Stimulated activated CD4-positive, alpha-beta T cell treated with anti-CD3 and anti-CD28 coated beads, Interleukin-2, amount 100 ng/mL, for 24 hours (primary cell): ENCODE results near the gene AXIN1.
"Not testable (repeated sequence)": the region's sequence is repeated elsewhere in the genome, so short reads cannot be mapped to it uniquely, and the experiment has no call there.

Experiments used
- DNase-seq, 2 donors: peaks; one replicate each; pipeline ENCODE4 v3.0.0-alpha.2; 2020

Gene AXIN1

DNA sequence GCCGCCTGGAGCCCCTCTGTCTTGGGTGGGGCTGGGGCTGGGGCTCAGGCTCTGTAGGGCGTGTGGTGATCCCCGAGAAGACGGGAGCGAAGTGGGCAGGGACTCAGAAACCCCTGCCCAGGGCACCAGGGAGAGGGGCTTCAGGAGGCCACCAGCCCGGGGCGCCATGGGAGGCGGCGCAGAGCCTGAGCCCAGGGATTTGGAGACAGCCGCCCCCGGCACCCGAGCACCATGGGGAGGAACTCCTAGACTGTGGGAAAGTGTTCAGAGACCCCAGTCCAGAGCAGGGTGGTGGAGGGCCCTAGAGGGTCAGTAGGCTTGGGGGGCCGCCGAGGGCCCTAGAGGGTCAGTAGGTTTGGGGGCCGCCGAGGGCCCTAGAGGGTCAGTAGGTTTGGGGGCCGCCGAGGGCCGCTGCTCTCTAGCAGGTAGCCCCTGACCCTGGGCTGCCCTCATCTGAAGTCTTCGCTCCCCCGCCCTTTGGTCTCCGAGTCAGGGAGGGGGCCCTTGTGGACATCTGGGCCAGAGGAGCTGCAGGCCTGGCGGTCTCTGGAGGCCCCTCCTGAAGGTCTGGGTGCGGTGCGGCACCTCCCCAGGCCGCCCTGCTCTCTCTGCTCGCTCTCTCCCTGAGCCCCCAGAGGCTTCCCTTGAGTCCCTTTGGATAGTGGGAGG, 71.4 kb downstream of the AXIN1 start:
- no peak for DNase-seq

DNA sequence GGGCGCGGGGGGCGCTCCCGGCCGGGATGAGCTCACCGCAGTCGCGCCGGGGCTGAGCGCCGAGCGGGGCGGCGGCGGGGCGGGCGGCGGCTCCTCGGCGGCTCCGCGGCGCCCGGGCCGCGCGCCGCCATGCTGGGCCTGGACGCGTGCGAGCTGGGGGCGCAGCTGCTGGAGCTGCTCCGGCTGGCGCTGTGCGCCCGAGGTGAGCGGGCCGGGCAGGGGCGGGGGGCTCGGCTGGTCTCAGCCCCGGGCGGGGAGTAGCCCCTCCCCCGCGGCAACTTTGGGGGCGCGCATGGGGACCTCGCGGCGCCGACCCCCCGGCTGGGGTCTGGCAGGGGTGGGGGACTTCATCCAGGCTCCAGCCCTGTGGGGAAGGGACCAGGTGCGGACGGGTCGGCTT, 72.0 kb downstream of the AXIN1 start, which contains the start of gene ARHGDIG:
Gene ARHGDIG, plus strand, starts transcription at position 40 of the 400 bp plus-strand sequence. Its CDS starts 90 bp downstream, at position 130.
- DNase-seq: no peak

DNA sequence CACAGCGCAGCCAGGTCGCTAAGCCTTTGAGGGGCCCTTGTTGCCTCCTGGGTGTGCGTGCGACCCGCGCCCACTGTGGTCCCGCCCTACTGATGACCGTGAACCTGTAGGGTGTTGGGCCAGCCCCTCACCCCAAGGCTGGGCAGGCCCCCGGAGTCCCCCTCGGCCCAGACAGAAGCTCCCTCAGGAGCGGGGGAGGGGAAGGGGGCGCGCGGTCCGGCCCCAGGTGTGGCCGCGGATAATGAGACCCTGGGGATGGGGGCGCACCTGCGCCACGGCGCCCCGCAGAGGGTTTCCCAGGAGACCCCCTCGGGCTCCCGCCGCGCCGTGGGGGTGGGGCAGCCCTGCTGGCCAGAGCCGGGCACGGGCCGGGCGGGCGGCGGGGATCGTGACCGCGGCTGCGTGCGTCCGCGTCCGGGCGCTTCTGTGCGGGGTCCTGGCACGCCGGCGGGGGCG, 72.5 kb downstream of the AXIN1 start:
- no peak for DNase-seq

DNA sequence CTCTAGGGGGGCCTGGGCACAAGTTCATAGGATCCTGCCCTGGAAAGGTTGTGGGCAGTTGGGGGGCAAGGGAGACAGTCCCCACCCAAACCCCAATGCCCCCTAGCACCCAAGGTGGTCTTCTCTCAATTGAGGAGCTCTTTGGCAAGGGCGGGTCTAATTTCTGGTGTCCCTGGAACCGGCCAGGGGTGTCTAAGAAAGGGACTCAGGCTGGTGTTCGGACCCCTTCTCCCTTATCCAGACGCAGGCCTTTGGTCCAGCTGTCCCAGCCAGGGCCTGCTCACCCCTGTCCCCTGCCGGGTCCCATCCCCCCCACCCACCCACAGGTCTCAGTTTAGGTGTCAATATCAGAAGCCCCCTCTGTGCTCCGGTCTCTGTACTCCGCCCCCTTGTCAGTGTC, 73.0 kb downstream of the AXIN1 start:
- no peak for DNase-seq

DNA sequence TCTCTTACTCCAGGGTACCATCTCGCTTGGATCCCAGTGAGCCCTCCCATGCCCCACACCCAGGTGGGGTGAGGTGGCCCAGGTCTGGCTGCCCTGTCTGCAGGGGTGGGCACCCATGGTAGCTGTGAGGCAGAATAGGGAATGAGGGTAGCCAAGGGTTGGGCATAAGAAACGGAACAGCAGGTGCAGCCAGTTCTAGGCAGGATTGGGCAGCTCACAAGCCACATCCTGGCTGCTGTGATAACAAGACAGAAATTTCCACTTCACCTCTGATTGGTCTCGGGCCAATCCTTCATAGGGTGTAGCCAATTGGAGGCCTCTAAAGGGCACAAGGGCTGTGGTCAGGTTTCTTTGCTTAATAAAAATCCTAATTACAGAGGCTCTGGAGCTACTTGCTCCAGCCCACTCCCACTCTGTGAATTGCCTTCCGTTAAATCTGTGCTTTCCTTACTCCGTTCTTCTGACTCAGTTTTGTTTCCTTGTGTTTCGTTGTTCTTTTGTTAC, 73.6 kb downstream of the AXIN1 start:
- DNase-seq: peak in 1 of 2 donors; percentile 16

GRCh38 chr16:276426-277077, 76.0 kb downstream of the AXIN1 start:
- no peak for DNase-seq

- DNase-seq: no peak
These were observed 76.7 kb downstream of the AXIN1 start, which contains the start of gene RGS11 for GRCh38 chr16:275786-276232. TSS of gene RGS11 (minus strand) at chr16:275944. CDS start at chr16:275911, 33 bp downstream.

DNA sequence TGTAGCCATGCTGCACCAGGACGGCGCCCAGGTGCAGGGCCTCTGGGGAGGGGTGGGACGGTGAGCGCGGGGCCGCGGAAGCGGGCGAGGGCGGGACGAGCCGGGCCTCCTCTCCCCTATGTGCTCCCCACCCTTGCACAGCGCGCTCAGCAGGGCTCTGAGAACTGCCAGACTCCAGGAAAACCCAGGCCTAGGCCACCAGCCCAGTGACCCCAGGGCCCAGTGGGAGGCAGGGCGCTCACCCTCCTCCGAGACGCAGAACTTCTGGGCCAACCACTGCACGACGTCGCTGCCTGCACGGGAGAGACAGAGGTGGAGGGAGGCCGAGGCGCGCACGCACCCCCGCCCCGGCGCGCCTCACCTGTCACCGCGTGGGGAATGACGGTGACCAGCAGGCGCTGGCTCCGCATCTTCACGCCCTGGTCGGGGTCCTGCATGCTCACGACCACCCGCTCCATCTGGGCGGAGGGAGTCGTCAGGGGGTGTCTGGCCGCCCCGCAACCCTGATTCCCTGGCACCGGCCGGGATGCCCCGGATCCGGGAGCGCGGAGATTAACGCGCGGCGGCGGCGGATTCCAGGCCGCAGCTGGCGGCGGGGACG, 77.4 kb downstream of the AXIN1 start:
- DNase-seq: peak in 1 of 2 donors; percentile 31

- no peak for DNase-seq
These were observed 78.7 kb downstream of the AXIN1 start for GRCh38 chr16:273547-274421.

DNA sequence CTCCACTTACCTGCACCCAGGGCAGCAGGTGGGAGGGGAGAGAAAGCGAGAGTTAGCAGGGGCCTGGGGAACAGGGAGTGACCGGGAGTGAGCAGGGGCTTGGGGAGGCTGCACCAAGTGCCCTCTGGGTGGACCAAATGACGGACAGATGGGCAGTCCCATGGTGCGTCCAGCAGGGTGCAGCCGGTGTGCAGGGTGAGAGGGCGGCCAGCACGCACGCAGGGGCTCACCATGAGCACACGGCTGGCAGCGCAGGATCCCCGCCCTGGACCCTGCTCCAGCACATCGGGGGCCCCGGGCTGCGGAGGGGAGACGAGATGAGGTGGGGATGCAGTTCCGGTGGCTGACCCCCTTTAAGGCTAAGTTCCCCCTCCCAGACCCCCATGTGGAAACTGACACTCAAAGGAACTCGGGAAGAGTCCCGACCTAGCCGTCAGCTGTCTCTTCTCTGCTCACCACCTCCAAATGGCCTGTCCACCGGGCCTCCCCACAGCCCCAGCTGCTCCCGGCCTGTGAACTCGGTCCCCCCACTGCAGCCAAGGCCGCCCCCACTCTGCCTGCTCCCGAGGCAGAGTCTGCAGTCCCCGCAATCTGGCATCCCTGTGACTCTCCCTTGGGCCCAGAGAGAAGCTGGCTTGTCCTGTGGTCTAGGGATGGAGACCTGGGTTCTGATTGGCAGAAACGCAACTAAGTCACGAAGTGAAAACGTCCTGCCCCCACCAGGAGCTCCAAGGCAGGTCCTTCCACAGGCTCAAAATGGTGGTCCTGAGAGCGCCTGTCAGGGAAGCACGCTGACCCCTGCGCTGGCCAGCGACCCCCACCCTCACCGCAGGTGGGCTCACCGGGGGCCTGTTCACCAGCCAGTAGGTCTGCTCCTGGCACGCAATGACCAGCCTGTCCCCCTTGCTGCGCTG, 79.6 kb downstream of the AXIN1 start:
- DNase-seq: no peak

DNA sequence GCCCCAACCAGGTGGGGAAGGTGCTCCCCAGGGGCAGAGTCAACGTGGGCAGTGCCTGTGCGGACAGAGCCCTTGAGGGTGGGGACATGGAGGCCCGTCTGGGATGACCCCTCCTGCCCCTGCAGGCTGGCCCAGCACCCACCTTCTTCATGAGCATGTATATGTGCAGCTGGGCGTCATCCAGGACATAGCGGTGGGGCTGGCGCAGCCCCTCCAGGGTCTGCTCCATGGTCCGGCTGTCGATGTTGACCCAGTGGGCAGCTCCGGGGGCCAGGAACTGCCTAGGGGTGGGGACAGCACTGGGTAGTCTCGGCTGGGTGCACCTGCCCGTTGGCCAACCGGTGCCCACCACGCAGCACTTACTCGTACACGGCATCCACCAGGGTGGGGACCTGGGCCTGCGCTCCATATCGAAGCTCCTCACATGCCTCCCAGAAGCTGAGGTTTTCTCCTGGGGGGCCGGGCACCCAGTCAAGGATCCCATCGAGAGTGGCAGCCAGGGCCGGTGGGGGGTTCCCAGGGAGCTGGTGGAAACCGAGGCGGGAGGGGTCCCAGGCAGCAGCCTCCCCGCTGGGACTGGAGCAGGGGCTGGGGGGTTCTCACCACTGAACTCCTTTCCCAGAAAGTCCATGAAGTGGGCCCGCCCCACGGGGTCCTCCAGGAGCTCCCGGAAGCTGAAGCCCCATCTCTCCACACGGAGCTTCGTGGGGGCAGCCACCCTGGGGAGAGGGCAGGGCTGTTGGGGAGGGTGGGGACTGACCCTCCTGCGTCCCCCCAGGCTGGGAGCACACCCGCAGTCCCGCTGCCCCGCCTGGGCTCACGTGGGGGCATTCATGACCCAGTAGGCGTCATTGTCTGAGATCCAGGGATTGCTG, 81.9 kb downstream of the AXIN1 start:
- no peak for DNase-seq

GRCh38 chr16:269061-269796, 83.3 kb downstream of the AXIN1 start:
- no peak for DNase-seq

GRCh38 chr16:268141-269053, 84.1 kb downstream of the AXIN1 start:
- no peak for DNase-seq

- not testable (repeated sequence) for DNase-seq
These were observed 85.0 kb downstream of the AXIN1 start for GRCh38 chr16:267562-267961.

DNA sequence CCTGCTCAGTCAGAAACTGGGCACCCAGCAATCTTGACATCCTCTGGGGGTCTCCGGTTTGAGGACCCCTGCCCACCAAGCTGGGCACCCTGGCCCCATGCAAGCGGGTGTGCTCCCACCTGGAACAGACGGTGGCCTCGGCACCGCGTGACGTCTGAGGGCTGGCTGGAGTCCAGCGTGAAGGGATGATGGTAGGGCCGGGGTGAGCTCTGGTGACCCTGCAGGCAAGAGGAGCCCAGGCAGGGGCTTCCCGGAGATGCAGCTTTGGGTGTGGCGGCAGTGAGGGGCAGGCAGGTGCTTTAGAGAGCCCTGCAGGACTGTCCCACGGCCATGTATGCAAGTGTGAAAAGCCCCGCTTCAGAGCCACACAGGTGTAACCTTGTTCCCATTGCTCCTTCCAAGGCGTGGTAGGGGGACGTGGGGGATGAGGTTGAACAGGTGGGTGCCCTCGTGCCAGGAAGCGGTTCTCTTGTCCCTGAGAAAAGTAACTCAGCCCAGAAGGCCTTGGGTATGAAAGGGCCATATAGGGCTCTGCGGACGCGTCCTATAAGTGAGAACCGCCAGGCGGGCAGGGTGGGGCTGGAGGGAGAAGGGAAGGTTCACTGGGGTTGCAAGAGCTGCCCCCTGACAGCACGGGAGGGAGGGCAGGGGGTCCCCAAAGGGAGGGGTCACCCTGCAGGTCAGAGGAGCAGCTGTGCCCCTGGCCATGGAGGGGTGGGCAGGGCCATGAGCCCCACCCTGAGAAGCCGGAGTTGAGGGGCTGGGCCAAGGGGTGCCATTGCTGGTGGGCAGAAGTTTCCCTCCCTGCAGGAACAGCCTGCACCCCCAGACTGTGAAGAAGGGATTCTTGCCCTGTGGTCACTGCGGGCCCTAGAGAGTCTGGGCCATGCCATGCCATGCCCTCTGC, 86.0 kb downstream of the AXIN1 start:
- no peak for DNase-seq

DNA sequence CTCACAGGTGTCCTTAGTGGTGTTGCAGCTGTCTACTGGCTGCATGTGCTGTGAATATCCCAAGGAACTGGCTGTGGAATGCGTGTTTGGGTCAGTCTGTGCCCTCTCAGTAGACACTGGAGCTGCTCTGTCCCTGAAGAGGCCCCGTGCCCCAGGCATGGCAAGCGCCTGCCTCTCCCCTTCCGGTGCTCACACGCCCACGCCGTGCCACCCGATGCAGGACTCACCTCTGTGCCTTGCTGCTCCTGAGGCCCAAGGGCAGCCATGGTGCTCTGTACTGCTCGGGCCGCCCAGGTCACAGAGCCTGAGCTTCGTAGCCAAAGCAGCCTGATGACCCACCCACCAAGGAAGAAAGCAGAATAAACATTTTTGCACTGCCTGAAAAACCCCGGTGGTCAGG, 86.8 kb downstream of the AXIN1 start:
- DNase-seq: no peak

DNA sequence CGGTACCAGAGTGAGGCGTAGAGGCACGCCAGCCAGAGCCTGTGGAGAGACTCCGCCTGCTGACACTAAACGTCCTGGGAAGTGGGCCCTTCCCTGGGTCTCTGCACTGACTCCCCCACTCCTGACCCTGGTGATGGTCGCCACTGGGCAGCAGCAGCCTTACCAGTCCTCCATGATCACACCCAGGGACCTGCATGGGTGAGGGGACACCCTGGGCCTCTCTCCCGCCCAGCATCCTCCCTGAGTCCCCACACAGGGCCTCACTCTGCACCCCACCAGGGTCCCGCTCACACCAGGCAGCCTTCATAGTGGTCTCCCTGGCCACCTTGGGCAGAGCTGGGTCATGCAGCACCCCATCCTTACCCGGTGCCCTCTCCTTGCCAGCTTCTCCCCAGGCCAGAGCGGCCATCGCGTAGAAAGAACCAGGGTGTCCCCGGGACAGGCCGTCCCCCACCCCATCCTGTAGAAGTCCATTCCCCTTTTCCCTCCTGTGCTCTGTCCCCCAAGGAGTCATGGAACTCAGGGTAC, 87.5 kb downstream of the AXIN1 start:
- DNase-seq: no peak
